Measurements from ENCODE around the gene CMTM2.

GRCh38 chr16:66574531-66574930, 4.7 kb upstream of the CMTM2 start:
- no peak for TF ChIP-seq EZH2phosphoT487 (IDR thresholded peaks at IDR 0.05; ENCODE audit: insufficient read depth, low read depth)
- no peak for TF ChIP-seq EZH2 (IDR thresholded peaks at IDR 0.05; ENCODE audit: insufficient read depth, poor library complexity, severe bottlenecking)

Measured in GM23248 (cell line).